ELF-1 (cell line): ENCODE results near the gene SEC61A1.

ENCODE experiments used
- DNase-seq: peaks from one replicate; pipeline ENCODE4 v3.0.0-alpha.2; 2016; ENCODE audit warnings: low read depth, low spot score

The SEC61A1 gene

GRCh38 chr3:128077665-128078064 lies 25.4 kb downstream of the SEC61A1 start:
- DNase-seq = no peak

GRCh38 chr3:128078322-128078721 lies 26.1 kb downstream of the SEC61A1 start:
- no peak for DNase-seq

GRCh38 chr3:128078875-128079274 lies 26.6 kb downstream of the SEC61A1 start:
- no peak for DNase-seq

- no peak for DNase-seq
Measured at GRCh38 chr3:128079823-128080222, 27.6 kb downstream of the SEC61A1 start.

- DNase-seq = no peak
Measured at GRCh38 chr3:128080323-128081080, 28.3 kb downstream of the SEC61A1 start.

GRCh38 chr3:128081226-128081625 lies 29.0 kb downstream of the SEC61A1 start:
- DNase-seq = no peak

GRCh38 chr3:128081846-128082245 lies 29.6 kb downstream of the SEC61A1 start:
- DNase-seq = no peak

GRCh38 chr3:128082546-128082945 lies 30.3 kb downstream of the SEC61A1 start:
- DNase-seq = no peak

- peak; percentile 92 for DNase-seq
Measured at GRCh38 chr3:128083396-128083795, 31.2 kb downstream of the SEC61A1 start.

- DNase-seq = no peak
Measured at GRCh38 chr3:128083980-128084674, 31.9 kb downstream of the SEC61A1 start.

GRCh38 chr3:128084675-128085021 lies 32.4 kb downstream of the SEC61A1 start:
- no peak for DNase-seq

GRCh38 chr3:128089135-128089534 lies 36.9 kb downstream of the SEC61A1 start:
- no peak for DNase-seq

GRCh38 chr3:128091586-128091985 lies 39.3 kb downstream of the SEC61A1 start:
- DNase-seq = no peak

GRCh38 chr3:128094295-128095151 lies 42.3 kb downstream of the SEC61A1 start:
- no peak for DNase-seq

- DNase-seq = peak; percentile 88
Measured at GRCh38 chr3:128095222-128095703, 43.0 kb downstream of the SEC61A1 start.

- DNase-seq = no peak
Measured at GRCh38 chr3:128098234-128098633, 46.0 kb downstream of the SEC61A1 start.

- no peak for DNase-seq
Measured at GRCh38 chr3:128100161-128100560, 47.9 kb downstream of the SEC61A1 start.

GRCh38 chr3:128100638-128101037 lies 48.4 kb downstream of the SEC61A1 start:
- DNase-seq = no peak

GRCh38 chr3:128103136-128103676 lies 51.0 kb downstream of the SEC61A1 start:
- DNase-seq = no peak

- no peak for DNase-seq
Measured at GRCh38 chr3:128107834-128108233, 55.6 kb downstream of the SEC61A1 start.

GRCh38 chr3:128111147-128111546 lies 58.9 kb downstream of the SEC61A1 start:
- DNase-seq = no peak
